Measurements from ENCODE around the gene TNS1. TPM values are rescaled to one million over a fixed set of nuclear protein-coding genes. Genes with fewer than 3 reads are reported as not detected.
A peak's percentile ranks its signal among the peaks of the same experiment; 100 is the strongest.

Gene TNS1
- total RNA-seq, 1 donor from 2014 or later: 59.2 TPM

DNA sequence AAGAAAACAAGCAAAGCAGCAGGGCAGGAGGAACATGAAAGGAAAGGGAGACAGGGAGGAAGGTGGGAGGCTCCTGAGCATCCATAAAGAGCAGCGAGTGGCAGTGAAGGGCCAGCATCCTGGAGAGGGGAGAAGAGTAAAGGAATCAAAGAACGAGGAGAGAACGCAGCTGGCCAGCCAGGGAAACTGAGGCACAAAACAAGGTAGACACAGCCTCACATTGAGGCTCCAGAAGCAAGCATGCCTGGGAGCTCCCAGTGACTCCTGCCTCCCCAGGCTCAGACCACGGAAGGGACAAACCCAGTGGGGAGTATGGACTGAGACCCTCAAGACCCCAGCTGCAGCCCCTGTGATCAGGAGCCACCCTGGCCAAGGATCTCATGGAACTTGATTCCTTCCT lies 14.0 kb upstream of the TNS1 start:
- no peaks in the 10 kb centered on the region for H3K9me3 Mint-ChIP-seq
- peaks cover 25% of the 10 kb centered on the region for H3K27me3 Mint-ChIP-seq
- H3K36me3 Mint-ChIP-seq: no peaks in the 10 kb centered on the region

DNA sequence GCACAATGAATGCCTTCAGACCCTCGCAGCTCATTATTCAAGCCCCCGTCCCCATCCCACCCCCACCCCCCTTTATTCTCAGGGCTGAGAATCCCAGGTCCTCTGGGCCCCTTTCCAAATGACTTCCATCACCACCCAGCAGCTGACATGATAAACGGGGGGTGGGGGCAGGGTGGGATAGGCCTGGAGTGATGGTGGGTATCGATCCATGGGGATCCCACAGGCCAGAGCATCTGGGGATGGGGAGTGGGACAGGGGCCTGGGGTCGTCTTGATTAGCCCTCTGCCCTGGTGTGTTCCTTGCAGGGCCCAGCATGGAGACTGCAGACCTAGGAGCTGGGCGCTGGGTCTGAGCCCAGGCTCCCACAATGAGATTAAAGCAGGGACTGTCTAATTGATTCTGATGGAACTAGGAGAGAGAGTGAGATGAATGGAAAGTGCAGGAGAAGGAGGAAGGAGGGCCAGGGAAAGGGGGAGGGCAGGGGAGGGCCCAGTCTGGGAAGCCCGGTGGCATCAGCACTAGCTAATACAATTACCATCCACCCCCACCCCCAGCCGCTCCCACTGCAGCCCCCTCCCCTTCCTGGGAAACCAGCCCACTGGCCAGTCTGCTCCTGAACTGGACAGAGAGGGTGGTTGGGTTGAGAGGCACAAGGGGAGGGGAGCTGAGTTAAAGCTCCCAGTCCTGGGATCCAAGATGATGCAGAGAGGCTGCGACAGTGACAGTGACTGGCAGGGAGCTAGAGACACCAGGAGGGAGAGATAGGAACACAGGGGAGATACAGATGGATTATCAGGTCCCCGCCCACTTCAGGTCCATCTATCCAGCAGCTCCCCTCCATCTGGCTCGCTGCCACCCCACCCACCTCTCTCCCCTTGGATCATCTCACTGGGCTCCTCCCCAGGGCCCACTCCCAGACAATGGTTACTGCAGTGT lies 13.1 kb upstream of the TNS1 start:
- Mint-ChIP-seq H3K27me3 (peaks cover 31% of the 10 kb centered on the region), H3K4me1 (ENCODE audit: unreplicated experiment) (peaks cover 52% of the 10 kb centered on the region), H3K9me3 (no peaks in the 10 kb centered on the region), H3K4me3 (no peak overlapping the region), H3K27ac (no peak overlapping the region), H3K36me3 (no peaks in the 10 kb centered on the region)
- DNase-seq (ENCODE audit: extremely low spot score, unreplicated experiment): no peak
- TF ChIP-seq, protein P1, sequence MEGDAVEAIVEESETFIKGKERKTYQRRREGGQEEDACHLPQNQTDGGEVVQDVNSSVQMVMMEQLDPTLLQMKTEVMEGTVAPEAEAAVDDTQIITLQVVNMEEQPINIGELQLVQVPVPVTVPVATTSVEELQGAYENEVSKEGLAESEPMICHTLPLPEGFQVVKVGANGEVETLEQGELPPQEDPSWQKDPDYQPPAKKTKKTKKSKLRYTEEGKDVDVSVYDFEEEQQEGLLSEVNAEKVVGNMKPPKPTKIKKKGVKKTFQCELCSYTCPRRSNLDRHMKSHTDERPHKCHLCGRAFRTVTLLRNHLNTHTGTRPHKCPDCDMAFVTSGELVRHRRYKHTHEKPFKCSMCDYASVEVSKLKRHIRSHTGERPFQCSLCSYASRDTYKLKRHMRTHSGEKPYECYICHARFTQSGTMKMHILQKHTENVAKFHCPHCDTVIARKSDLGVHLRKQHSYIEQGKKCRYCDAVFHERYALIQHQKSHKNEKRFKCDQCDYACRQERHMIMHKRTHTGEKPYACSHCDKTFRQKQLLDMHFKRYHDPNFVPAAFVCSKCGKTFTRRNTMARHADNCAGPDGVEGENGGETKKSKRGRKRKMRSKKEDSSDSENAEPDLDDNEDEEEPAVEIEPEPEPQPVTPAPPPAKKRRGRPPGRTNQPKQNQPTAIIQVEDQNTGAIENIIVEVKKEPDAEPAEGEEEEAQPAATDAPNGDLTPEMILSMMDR (conservative IDR thresholded peaks at IDR 0.05): no peak

More for the DNA sequence above, 14.0 kb upstream of the TNS1 start:
- Mint-ChIP-seq H3K4me1 (ENCODE audit: unreplicated experiment) (peaks cover 48% of the 10 kb centered on the region), H3K4me3 (no peak overlapping the region), H3K27ac (peak overlapping the region; percentile 44)
- no peak for DNase-seq (ENCODE audit: extremely low spot score, unreplicated experiment)
- TF ChIP-seq, protein P1 (conservative IDR thresholded peaks at IDR 0.05): no peak

DNA sequence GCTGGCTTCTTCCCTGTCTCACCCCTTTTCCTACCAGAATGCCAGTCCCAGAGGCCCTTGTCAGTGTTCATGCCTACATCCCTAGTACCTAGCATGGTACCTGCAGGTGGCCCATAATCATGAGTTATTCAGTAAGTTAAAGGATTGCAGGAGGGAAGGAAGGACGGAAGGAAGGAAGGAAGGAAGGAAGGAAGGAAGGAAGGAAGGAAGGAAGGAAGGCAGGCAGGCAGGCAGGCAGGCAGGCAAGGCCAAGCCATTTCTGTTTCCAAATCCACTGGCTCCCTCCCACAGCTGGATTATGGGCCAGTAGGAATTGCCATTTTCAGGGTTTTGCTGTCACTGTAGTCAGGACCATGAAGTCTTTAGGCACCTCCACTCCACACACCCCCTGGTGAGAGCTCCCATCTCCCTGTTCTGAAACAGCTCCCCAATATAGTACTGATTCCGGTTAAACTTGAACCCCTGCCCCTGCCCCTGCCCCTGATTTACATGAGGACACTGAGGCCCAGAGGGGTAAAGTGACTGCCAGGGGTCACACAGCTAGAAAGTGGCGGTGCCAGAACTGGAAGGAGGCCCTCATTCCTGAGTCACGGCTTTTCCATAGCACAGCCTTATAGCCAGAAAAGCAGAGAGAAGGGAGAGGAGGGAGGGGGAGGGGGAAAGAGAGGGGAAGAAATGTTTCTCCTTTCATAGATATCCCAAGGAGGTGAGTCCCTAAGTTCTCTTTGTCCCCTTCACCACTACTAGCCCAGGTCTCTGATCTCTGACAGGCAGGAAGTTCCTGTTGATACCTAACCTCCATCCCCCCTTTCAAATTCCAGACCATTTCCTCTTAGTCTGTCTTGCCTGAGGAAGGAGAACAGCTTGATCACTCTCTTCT lies 12.2 kb upstream of the TNS1 start:
- Mint-ChIP-seq H3K27ac (no peak overlapping the region), H3K27me3 (peaks cover 34% of the 10 kb centered on the region), H3K9me3 (no peaks in the 10 kb centered on the region), H3K36me3 (no peaks in the 10 kb centered on the region), H3K4me1 (ENCODE audit: unreplicated experiment) (peaks cover 52% of the 10 kb centered on the region), H3K4me3 (no peak overlapping the region)
- no peak for DNase-seq (ENCODE audit: extremely low spot score, unreplicated experiment)
- TF ChIP-seq, protein P1 (conservative IDR thresholded peaks at IDR 0.05): no peak

DNA sequence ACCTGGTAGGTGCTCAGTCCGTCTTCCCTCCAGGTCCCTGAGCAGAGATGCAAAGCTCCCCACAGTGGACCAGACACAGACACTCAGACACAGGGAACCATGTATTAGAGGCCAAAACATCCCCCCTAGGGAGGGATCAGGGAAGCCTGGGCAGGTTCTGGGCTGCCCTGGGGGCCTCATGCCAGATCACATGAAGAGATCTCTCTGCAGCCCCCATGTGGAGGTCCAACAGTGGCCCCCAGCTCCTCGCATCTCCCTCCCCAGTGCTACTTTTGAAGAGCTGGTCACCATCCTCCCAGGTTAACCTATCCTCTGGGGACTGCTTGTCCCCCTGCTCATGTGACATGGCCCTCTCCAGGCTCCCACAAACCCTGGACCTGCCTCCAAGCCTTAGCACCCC lies 10.5 kb upstream of the TNS1 start:
- Mint-ChIP-seq H3K27me3 (peaks cover 43% of the 10 kb centered on the region), H3K4me3 (no peak overlapping the region), H3K27ac (no peak overlapping the region), H3K36me3 (no peaks in the 10 kb centered on the region), H3K9me3 (no peaks in the 10 kb centered on the region), H3K4me1 (ENCODE audit: unreplicated experiment) (peaks cover 43% of the 10 kb centered on the region)
- DNase-seq (ENCODE audit: extremely low spot score, unreplicated experiment): no peak
- TF ChIP-seq, protein P1 (conservative IDR thresholded peaks at IDR 0.05): no peak

DNA sequence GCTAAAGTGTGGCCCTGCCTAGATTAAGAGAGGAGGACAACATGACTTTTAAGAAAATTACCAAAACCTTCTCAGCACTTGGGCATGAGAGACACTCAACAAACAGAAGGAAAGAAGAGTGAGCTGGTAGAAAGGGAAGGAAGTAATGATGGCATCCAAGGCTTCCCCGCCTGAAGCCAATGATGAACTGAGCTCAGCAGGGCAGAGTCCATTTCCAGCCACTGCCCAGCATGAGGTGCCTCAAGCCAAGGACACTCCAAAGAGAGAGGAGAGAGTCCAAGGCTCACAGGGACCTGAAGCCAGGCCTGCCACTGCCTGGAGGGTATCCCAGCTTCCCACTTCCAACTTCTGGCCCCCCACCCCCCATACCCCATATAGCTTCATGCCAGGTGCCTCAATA lies 9.5 kb upstream of the TNS1 start:
- peak overlapping the region; percentile 12 for H3K4me3 Mint-ChIP-seq
- no peak overlapping the region for H3K27ac Mint-ChIP-seq
- no peaks in the 10 kb centered on the region for H3K9me3 Mint-ChIP-seq
- H3K27me3 Mint-ChIP-seq: peaks cover 47% of the 10 kb centered on the region
- DNase-seq (ENCODE audit: extremely low spot score, unreplicated experiment): no peak
- peaks cover 36% of the 10 kb centered on the region for H3K4me1 Mint-ChIP-seq (ENCODE audit: unreplicated experiment)
- H3K36me3 Mint-ChIP-seq: no peaks in the 10 kb centered on the region
- TF ChIP-seq, protein P1 (conservative IDR thresholded peaks at IDR 0.05): no peak

All from type B pancreatic cell (in vitro differentiated cells).